SH-SY5Y (cell line): ENCODE data around the gene MUC4.

ENCODE experiments used
- GATA2 ChIP-seq: IDR thresholded peaks from 2 replicates; pipeline ENCODE4 v1.6.1; 2011; ENCODE audit warnings: mild to moderate bottlenecking, low read depth, low read length
- GATA3 ChIP-seq: IDR thresholded peaks from 2 replicates; pipeline ENCODE4 v1.6.1; 2011; ENCODE audit warnings: low read depth, mild to moderate bottlenecking, low read length, moderate library complexity

DNA sequence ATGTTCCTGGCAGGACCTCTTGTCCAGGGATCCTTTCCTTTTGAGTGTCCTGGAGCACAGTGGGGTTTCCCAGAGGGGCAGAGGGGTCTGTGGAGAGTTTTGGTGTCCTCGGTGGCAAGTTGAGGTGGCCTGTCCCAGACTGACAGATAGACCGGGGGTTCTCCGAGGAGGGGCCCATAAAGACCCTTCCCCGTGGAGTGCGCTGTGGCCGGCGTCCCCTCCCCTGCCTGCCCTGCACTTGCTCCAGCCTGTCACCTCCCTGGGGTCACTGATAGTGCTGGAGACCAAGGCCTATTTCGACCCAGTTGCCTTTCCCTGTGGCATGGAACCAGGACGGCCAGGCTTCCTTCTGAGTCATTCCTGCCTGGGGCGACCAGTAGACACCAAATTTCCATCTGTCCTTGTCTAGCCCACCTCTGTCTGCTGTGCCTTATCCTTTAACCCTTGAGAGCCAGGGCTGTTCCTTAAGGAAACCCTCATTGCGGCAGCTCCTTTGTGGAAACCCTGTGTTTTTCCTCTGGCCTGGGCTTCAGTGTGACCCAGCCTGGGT lies 2.9 kb downstream of the MUC4 start:
- TF ChIP-seq GATA2 (no peak), GATA3 (no peak)
